HG02610 (cell line): ENCODE results near the gene AK8.
"Not testable (repeated sequence)": the region's sequence is repeated elsewhere in the genome, so short reads cannot be mapped to it uniquely, and the experiment has no call there.

ENCODE experiments used
- ATAC-seq: cut with Tn5 transposase; IDR thresholded peaks from one replicate; pipeline ENCODE4 v1.9.1; 2021; ENCODE audit warnings: mild to moderate bottlenecking, moderate library complexity; ENCODE audit not compliant: unreplicated experiment

The AK8 gene

GRCh38 chr9:132721661-132722060 lies 156.4 kb downstream of the AK8 start:
- ATAC-seq, result no peak

DNA sequence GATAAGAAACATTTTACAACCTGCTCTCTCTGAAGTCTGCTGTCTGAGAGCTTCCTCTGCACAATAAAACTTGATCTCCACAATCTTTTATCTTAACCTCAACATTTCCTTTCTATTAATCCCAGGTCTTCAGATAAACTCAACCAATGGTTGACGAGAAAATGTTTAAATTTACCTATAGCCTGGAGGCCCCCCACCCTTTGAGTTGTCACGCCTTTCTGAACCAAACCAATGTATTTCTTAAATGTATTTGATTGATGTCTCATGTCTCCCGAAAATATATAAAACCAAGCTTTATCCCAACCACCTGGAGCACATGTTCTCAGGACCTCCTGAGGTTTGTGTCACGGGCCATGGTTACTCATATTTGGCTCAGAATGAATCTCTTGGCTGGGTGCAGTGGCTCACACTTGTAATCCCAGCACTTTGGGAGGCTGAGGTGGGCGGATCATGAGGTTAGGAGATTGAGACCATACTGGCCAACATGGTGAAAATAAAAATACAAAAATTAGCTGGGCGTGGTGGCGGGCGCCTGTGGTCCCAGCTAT lies 159.6 kb downstream of the AK8 start:
- not testable (repeated sequence) for ATAC-seq

- no peak for ATAC-seq
Observed at GRCh38 chr9:132717326-132717945, 160.6 kb downstream of the AK8 start.

- no peak for ATAC-seq
Observed at GRCh38 chr9:132716007-132716406, 162.1 kb downstream of the AK8 start.

DNA sequence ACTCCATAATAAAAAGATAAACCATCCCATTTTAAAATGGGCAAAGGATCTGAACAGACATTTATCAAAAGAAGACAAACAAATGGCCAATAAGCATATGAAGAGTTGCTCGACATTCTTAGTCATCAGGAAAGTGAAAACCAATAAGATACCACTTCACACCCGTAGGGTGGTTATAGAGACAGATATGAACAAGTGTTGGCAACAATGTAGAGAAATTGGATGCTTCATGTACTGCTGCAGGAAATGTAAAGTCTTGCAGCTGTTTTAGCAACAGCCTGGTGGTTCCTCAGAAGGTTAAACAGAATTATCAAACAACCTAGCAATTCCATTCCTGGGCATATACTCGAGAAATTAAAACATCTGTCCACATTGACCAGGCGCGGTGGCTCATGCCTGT lies 165.3 kb downstream of the AK8 start:
- ATAC-seq, result no peak

DNA sequence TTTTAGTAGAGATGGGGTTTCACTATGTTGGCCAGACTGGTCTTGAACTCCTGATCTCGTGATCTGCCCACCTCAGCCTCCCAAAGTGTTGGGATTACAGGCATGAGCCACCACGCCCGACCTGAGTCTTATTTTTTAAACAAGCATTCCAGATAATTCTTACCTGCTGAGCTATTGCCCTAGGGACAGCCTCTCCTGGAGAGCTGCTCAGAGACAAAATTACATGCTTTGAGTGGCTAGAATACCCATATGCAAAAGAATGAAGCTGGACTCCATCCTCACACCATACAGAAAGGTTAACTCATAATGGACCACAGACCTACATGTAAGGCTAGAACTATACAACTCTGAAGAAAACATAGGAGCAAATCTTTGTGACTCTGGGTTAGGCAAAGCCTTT lies 166.2 kb downstream of the AK8 start:
- no peak for ATAC-seq

DNA sequence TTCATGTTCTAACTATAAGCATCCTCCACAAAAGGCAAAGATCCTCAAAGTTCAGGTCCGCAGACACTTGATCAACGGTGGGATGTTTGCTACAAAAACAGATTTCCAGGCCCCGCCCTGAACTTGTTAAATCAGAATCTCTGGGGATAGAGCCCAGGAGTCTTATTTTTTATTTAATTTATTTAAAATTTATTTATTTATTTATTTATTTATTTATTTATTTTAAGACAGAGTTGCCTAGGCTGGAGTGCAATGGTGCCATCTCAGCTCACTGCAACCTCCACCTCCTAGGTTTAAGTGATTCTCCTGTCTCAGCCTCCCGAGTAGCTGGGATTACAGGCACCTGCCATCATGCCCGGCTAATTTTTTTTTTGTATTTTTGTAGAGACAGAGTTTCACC lies 166.9 kb downstream of the AK8 start:
- not testable (repeated sequence) for ATAC-seq

- ATAC-seq, result no peak
Observed at GRCh38 chr9:132710333-132710732, 167.8 kb downstream of the AK8 start.

DNA sequence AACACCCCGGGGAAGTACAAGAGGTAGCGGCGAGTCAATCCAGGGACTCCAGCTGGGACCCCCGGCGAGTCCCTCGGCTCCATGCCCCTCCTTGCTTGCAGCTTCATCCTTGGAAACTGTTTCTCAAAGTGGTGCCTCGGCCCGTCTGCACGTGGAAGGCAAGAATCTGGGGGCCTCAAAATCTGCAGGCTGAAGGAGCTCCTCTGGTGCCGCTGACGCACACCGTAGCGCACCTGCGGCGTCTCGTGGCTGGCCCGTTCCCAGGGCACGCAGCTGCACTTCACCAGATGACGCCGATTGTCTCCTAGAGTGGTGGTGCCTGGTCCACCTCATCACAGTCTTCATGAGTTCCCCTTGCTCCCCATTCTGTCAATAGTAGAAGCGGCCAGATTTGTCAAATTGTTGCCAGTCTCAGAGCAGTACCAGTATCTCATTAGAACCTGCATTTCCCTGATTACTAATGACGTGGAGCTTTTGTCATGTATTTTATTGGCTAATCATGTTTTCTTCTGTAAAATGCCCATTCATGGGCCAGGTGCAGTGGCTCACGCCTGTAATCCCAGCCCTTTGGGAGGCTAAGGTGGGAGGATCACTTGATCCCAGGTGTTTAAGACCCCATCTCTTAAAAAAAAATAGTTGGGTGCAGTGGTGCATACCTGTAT lies 169.2 kb downstream of the AK8 start:
- ATAC-seq, result no peak

GRCh38 chr9:132708239-132708638 lies 169.8 kb downstream of the AK8 start:
- ATAC-seq, result no peak

GRCh38 chr9:132703336-132703735 lies 174.7 kb downstream of the AK8 start:
- ATAC-seq, result no peak

- no peak for ATAC-seq
Observed at GRCh38 chr9:132702254-132702653, 175.8 kb downstream of the AK8 start.

GRCh38 chr9:132699956-132700355 lies 178.1 kb downstream of the AK8 start:
- ATAC-seq, result no peak

- ATAC-seq, result no peak
Observed at GRCh38 chr9:132698989-132699388, 179.1 kb downstream of the AK8 start.

- no peak for ATAC-seq
Observed at GRCh38 chr9:132697230-132697629, 180.9 kb downstream of the AK8 start.

- ATAC-seq, result no peak
Observed at GRCh38 chr9:132694144-132694543, 183.9 kb downstream of the AK8 start.

DNA sequence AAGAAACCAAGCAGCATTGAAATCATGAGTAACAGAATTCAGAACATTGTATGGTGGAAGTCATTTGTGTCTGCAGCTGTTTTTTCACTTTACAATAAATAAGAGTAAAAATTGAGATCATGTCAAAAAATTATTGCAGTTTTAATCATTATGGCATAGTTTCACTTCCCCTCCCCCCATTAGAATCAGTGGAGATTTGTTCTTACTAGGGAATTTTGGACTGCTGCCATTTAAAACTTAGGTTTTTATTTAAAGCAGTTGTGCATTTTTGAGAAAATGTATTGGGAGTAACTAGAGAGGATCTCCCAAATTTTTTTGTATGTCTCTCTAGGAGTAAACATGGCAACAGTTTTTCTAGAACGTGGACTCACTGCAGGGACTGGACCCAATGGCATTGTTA lies 187.4 kb downstream of the AK8 start:
- ATAC-seq, result no peak

GRCh38 chr9:132683873-132684272 lies 194.2 kb downstream of the AK8 start:
- ATAC-seq, result no peak

DNA sequence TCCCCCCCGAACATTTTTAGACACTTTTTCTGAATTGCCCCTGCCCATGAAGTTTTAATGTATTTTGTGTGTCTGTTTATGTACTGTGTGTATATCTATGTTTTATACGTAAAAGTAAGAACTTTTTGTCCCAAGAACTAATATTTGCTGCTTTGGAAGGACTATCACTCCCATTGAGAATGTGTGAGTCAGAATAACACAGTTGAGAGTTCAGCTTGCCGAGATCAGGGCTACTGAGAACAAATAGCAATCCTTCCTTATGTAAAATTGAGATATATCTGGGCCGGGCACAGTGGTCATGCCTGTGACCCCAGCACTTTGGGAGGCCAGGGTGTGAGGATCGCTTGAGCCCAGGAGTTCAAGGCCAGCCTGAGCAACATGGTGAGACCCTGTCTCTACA lies 196.5 kb downstream of the AK8 start:
- no peak for ATAC-seq

GRCh38 chr9:132679946-132680625 lies 198.0 kb downstream of the AK8 start:
- ATAC-seq, result no peak

GRCh38 chr9:132677976-132678375 lies 200.1 kb downstream of the AK8 start:
- ATAC-seq, result no peak
